PC-9 (cell line): ENCODE data around the gene SUPT3H.

Experiments used
- EZH2 ChIP-seq: fragments of 200-600 bp; sonication (generic); IDR thresholded peaks from 2 replicates; pipeline ENCODE4 v1.8.0; 2017; ENCODE audit warnings: antibody characterized with exemption, low read depth
- TF ChIP-seq, protein P1 (sequence below): fragments of 200-600 bp; sonication (generic); conservative IDR thresholded peaks from 2 replicates; pipeline ENCODE4 v1.6.1; 2017; ENCODE audit warnings: mixed run types, antibody characterized with exemption, mild to moderate bottlenecking, moderate library complexity

DNA sequence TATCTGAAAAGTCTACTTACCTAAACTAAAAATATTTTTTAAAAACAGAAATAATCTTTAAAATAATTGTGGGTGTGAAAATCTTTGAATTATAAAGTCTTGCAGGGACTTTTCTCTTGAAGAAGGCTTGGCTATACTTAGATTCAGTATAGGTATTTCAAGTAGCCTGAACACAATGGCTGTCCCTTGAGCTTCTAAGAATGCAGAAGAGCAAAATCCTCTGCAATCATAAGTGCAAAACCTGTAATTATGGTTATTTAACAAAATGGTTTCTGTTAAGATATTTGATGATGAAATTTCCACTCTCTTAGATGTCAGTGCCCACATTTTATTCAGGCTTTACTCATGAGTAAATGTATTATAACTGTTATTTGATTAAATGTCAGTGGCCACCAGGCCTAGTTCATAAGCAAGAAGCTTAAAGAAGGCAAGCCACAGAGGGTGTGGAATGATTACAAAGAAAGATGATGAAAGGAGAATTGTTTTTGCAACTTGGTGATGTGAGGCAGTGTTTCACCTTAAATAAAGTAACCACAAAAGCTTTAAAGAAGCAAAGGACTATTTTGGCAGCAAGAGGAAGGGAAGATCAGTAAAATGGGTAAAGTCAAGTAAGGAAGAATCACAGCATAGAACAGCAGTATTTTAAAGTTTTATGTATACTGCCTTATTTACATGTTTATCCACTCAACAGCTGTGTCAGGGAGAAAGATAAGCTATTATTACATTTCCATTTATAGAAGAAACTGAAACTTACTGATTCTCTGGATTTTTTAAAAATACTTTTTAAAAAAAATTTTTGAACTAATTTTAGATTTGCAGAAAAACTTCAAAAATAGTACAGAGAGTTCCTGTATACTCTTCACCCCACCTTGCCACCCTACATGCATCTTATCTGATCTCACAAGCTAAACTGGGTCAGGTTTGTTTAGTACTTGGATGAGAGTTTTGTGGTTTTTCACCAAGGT lies 400.8 kb downstream of the SUPT3H start:
- TF ChIP-seq, protein P1, sequence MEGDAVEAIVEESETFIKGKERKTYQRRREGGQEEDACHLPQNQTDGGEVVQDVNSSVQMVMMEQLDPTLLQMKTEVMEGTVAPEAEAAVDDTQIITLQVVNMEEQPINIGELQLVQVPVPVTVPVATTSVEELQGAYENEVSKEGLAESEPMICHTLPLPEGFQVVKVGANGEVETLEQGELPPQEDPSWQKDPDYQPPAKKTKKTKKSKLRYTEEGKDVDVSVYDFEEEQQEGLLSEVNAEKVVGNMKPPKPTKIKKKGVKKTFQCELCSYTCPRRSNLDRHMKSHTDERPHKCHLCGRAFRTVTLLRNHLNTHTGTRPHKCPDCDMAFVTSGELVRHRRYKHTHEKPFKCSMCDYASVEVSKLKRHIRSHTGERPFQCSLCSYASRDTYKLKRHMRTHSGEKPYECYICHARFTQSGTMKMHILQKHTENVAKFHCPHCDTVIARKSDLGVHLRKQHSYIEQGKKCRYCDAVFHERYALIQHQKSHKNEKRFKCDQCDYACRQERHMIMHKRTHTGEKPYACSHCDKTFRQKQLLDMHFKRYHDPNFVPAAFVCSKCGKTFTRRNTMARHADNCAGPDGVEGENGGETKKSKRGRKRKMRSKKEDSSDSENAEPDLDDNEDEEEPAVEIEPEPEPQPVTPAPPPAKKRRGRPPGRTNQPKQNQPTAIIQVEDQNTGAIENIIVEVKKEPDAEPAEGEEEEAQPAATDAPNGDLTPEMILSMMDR, result no peak
- no peak for TF ChIP-seq EZH2
